Inflammatory macrophage treated with lipopolysaccharide for 4 hours (primary cell): ENCODE results near the gene BAIAP2.

Source experiments
- DNase-seq: peaks from one replicate; pipeline ENCODE4 v3.0.0-alpha.2; 2020

Gene BAIAP2

GRCh38 chr17:81092518-81093095 lies 57.7 kb downstream of the BAIAP2 start:
- DNase-seq, result no peak

DNA sequence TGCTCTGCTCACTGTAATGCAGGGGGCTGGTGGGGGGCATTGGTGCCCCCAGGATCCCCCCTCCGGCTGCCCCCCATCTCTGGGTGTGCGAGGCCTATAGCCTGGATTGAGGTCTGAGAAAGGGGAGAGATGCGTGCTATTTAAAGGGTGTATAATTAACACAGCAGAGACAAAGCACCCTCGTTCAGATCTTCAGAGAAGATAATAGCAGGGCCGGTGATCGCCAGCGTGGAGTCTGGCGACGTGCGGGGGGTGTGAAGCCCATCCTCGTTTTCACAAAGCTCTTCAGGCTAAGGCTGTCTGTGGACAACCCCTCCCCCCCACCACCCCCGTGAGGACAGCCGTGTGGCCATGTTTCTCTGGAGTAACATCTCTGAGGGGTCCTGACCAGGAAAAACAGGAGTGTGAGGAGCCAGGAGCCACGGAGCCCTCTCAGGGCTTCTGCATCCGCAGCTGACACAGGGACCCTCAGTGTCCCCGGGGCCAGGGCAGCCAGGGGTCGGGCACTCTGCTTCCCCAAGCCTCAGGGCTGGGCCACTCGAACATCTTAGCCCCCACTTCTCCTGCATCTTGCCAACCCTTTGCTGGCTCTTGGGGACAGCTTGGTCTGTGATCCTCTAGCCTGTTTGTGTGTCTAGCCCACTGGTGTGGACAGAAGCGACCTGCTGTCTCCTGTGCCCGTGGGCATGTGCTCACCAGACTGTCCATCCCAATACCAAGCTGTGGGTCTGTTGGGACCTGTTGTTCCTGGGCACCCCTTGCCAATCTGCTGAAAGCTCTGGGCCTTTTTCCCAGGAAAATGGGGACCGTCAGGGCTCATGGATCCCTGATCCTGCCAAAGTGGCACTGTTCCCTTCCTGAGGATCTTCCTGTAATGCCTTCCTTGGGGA lies 58.9 kb downstream of the BAIAP2 start:
- no peak for DNase-seq

DNA sequence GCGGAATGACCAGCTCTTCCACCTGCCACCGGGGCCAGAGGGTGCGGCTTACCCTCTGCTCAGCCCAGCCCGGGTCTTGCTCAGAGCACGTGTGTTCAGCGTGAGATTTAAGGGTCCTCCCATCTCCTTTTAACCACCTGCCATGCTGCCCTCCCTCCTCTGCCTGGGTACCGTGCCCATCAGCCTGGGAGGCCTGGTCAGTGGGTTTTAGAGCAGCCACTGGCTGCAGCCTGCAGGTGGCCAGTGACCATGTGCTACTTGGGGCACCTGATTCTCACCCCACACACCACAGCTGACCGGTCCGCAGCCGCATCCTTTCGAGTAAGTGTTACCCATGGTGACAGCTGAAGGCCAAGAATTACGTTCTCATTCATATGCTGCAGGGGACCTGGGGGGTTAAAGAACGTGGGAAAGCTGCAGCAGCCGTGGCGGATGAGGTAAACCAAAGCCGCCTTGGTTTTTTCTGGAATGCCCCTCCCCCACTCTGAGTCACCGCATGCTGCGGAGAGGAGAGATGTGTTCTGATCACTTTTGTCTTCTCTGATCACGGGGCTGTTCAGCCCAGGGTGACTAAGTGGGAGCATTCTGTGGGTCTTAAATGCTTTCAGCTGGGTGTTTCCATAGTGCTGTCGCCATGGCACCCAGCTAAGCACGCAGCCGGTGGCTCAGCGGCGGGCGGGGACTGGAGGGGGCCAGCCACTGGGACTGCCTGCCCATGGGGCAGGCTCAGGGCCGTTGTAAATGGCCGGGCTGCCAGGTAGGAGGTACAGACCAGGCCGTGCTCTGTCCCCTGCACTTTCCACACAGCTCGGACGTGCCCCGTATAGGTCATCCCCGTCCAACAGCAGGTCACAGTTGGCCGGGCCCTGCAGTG lies 59.8 kb downstream of the BAIAP2 start:
- peak; percentile 72 for DNase-seq

DNA sequence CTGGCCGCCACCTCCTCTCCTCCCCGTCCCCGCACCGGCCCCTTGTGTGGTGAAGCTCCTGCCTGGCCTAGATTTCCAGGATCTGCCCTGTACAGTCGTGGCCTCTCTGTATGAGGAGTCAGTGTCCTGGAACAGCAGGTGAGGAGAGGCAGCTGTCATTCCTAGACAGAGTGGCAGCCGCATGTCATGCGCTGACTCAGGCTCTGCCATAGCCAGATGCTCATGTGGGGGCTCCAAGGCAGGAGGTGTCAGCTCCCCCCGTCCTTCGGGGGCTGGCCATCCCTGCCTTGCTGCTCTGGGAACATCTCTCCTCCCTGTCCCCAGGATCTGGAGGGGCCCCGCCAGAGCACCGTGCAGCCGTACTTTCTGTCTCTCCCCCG lies 60.4 kb downstream of the BAIAP2 start:
- peak; percentile 4 for DNase-seq

DNA sequence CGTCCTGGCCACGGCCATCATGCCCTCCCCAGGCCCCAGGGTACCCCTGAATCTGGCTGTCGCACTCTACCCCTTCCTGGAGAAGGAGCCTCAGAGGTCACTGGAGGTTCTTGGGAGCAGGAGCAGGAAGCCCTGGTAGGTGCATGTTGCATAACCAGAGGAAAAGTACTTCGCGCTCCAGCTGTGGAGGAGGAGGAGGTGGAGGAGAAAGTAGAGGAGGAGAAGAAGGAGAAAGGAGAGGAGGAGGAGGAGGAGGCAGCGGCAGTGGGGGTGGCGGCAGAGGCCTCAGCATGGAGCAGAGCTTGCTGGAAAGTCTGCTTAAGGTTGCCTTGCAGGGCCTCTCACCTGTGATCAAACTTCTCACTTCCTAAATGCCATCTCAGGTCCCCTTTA lies 61.8 kb downstream of the BAIAP2 start:
- no peak for DNase-seq

- DNase-seq, result peak; percentile 65
Observed at GRCh38 chr17:81097134-81097942, 62.4 kb downstream of the BAIAP2 start.

DNA sequence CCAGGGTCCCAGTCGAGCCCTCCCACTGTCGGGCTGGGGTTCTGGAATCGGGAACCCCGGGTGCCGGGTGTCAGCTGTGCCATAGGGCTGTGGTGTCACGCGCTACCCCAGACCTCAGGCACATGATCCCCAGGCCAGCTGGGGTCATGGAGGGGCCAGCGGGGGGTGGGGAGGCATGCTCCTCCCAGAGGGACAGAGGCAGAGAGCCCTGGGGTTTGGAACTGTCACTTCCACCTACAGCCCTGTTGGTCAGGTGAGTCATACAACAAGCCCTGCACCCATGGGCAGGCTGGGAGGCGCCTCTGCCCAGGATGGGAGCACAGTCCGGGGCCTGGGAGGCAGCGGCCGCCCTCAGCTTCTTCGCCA lies 63.0 kb downstream of the BAIAP2 start:
- peak; percentile 69 for DNase-seq

GRCh38 chr17:81099888-81100287 lies 64.9 kb downstream of the BAIAP2 start:
- no peak for DNase-seq

GRCh38 chr17:81100668-81101067 lies 65.7 kb downstream of the BAIAP2 start:
- DNase-seq, result no peak

DNA sequence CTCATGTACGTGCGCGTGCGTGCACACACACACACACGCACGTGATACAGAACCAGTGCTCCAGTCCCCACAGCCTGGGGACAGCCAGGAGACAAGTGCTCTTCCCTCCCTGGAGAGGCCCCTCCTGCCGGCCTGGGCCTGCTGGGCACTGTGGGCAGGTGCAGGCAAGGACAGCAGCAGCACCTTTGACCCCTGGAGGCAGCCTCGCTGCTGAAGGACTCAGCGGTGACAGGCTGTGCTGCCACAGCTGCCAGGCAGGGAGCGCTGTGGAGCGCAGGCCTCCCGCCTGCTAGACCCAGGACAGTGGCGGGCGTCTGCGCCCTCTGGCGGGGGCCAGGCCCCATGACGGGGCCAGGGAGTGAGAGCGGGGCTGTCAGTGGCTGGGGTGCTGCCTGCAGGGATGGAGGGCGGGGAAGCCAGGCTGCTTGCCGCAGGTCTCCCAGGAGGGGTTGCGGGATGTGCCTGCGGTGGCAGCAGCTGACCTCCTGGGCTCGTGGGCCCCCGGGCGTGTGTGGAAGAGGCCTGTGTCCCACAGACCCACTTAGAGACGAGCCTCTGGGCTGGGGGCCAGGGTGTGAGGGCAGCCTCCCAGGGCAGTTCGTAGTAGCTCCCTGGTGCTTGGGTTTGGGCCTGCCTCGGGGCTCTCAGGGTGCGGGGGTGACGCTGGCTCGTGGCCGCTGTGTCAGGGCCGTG lies 66.8 kb downstream of the BAIAP2 start:
- peak; percentile 84 for DNase-seq

GRCh38 chr17:81102352-81102751 lies 67.4 kb downstream of the BAIAP2 start:
- DNase-seq, result peak; percentile 11

- DNase-seq, result no peak
Observed at GRCh38 chr17:81102869-81103268, 67.9 kb downstream of the BAIAP2 start.

DNA sequence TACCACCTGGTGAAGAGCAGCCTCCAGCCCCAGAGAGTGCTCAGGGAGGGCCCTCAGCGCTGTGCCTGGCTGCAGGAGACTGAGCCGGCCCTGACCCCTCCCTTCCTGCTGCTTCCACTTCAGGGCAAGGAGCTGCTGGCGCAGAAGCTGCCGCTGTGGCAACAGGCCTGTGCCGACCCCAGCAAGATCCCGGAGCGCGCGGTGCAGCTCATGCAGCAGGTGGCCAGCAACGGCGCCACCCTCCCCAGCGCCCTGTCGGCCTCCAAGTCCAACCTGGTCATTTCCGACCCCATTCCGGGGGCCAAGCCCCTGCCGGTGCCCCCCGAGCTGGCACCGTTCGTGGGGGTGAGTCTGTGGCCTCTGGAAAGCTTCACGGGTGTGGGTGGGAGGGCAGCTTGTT lies 68.4 kb downstream of the BAIAP2 start:
- no peak for DNase-seq

DNA sequence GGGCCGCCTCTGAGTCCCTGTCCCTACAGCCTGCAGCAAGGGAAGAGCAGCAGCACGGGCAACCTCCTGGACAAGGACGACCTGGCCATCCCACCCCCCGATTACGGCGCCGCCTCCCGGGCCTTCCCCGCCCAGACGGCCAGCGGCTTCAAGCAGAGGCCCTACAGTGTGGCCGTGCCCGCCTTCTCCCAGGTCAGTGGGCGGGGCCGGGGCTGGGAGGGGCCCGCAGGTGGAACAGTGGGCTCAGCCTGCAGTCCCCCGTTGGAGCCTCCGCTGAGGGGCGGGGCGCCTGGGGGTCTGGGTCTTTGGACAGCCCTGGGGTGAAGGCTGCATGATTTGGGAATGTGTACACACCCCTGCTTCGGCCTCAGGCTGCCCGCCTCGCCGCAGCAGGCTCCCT lies 71.8 kb downstream of the BAIAP2 start:
- DNase-seq, result no peak

- DNase-seq, result no peak
Observed at GRCh38 chr17:81108220-81108619, 73.3 kb downstream of the BAIAP2 start.

GRCh38 chr17:81109957-81110356 lies 75.0 kb downstream of the BAIAP2 start:
- DNase-seq, result no peak

DNA sequence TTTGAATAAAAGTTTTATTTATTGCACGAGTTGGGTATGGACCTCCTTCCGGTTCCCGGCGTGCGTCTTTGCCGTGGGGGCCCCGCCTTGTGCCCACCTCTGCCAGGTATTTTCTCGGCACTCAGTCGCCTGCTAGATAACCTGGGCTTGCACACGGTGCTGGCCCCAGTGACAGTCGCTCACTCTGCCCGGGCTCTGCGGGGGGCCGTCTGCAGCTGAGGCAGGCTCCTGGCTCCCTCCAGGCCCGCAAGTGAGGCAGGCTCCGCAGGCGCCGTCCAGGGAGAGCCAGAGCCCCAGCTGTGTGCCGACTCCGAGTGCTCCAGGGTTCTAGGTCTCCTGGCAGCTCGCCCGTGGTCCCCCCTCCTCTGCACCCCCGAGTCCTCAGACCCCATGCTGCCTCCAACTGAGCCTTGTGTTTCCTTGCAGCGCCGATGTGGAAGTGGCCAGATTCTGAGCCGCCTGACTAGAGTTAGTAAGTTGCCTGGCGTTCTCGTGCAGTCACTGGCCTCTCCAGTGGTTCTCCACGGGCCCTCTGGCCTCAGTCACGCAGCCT lies 75.6 kb downstream of the BAIAP2 start:
- DNase-seq, result no peak

GRCh38 chr17:81111066-81111465 lies 76.1 kb downstream of the BAIAP2 start:
- no peak for DNase-seq

DNA sequence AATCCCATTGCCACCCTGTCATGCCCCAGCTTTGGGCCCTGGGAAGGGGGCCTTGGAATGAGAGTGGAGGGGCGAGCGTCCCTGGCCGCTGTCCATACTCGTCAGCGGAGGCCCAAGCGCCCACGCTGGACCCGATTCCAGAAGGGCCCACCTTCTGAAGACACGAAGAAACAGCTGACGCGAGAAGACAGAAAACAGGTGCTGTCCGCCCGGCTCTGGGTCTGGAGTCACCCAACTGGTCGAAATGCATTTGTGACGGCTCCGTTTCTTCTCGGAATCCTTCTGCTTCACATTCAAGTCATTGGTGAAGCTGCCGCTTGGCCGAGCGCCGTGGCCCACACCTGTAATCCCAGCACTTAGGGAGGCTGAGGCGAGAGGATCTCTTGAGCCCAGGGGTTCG lies 77.5 kb downstream of the BAIAP2 start:
- no peak for DNase-seq

GRCh38 chr17:81113158-81113724 lies 78.3 kb downstream of the BAIAP2 start:
- no peak for DNase-seq

GRCh38 chr17:81114351-81115093 lies 79.6 kb downstream of the BAIAP2 start:
- DNase-seq, result no peak
